Loucy (cell line): Measurements from ENCODE around the gene M1AP.

Experiments used
- H2AFZ ChIP-seq: fragments of 200-600 bp; sonication (generic); 2 replicates; pipeline ENCODE4 v1.6.0; 2016; ENCODE audit warnings: antibody characterized with exemption, mild to moderate bottlenecking, low read length, moderate library complexity
- H3F3A ChIP-seq: fragments of 200-600 bp; 2 replicates; pipeline ENCODE4 v1.6.0; 2016; ENCODE audit warnings: antibody characterized with exemption, low read depth, mild to moderate bottlenecking
- H3K27me3 ChIP-seq: fragments of 200-600 bp; sonication (generic); 2 replicates; pipeline ENCODE4 v1.6.1; 2014; ENCODE audit warnings: low read length, mild to moderate bottlenecking; ENCODE audit not compliant: insufficient read depth, poor library complexity, severe bottlenecking
- H3K36me3 ChIP-seq: fragments of 200-600 bp; sonication (generic); 2 replicates; pipeline ENCODE4 v1.6.1; 2016; ENCODE audit warnings: low read length; ENCODE audit not compliant: insufficient read depth
- H3K4me1 ChIP-seq: fragments of 200-600 bp; sonication (generic); 2 replicates; pipeline ENCODE4 v1.5.1; 2014; ENCODE audit warnings: low read length, mild to moderate bottlenecking; ENCODE audit not compliant: insufficient read depth, poor library complexity, severe bottlenecking
- H3K4me2 ChIP-seq: fragments of 200-600 bp; sonication (generic); 2 replicates; pipeline ENCODE4 v1.6.0; 2014; ENCODE audit warnings: antibody characterized with exemption, low read length, low read depth, mild to moderate bottlenecking; ENCODE audit not compliant: poor library complexity, severe bottlenecking
- H3K4me3 ChIP-seq: fragments of 200-600 bp; sonication (generic); 2 replicates; pipeline ENCODE4 v1.5.1; 2014; ENCODE audit warnings: low read length, mild to moderate bottlenecking, mixed read lengths; ENCODE audit not compliant: poor library complexity, severe bottlenecking
- H3K79me2 ChIP-seq: fragments of 200-600 bp; sonication (generic); 2 replicates; pipeline ENCODE4 v1.6.1; 2014; ENCODE audit warnings: low read length; ENCODE audit not compliant: insufficient read depth
- H3K9ac ChIP-seq: fragments of 200-600 bp; sonication (generic); 2 replicates; pipeline ENCODE4 v1.6.0; 2014; ENCODE audit warnings: mild to moderate bottlenecking, low read depth, low read length, moderate library complexity; ENCODE audit not compliant: poor library complexity, severe bottlenecking
- H3K9me2 ChIP-seq: fragments of 200-600 bp; sonication (generic); replicated peaks from 2 replicates; pipeline ENCODE4 v1.6.1; 2016; ENCODE audit warnings: low read depth, low read length, mixed read lengths
- H3K9me3 ChIP-seq: fragments of 200-600 bp; sonication (generic); 2 replicates; pipeline ENCODE4 v1.6.1; 2014; ENCODE audit warnings: mild to moderate bottlenecking, antibody characterized with exemption, low read length, low read depth; ENCODE audit not compliant: insufficient read depth
- H4K20me1 ChIP-seq: fragments of 200-600 bp; sonication (generic); 2 replicates; pipeline ENCODE4 v1.6.0; 2014; ENCODE audit warnings: antibody characterized with exemption, low read length, mild to moderate bottlenecking; ENCODE audit not compliant: insufficient read depth, poor library complexity, severe bottlenecking
- EZH2phosphoT487 ChIP-seq: fragments of 200-600 bp; IDR thresholded peaks from 2 replicates; pipeline ENCODE4 v1.6.1; 2018; ENCODE audit warnings: antibody characterized with exemption, mild to moderate bottlenecking, moderate library complexity, borderline replicate concordance
- TF ChIP-seq, protein P1 (sequence below): fragments of 200-600 bp; sonication (generic); conservative IDR thresholded peaks from 2 replicates; pipeline ENCODE4 v1.5.1; 2014; ENCODE audit warnings: mild to moderate bottlenecking, antibody characterized with exemption, low read length

M1AP gene

DNA sequence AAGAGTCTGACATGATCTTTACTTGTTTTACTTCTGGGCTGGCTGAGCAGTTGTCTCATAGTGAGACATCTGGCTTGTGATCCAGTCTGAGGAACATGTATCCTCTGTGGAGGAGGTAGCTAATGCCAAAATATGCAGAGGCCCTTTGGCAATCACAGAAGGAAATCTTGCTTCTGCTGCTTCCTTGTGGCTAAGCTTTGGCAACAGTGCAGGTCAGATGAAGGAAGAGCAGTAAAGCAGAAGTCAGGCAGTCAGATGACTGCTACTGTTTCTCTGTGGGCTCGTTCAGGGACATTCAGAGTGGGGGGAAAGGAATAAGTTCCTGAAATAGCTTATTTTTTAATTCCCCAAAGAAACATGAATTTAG is 71.3 kb downstream of the M1AP start:
- Histone ChIP-seq H3K27me3 (no peaks in the 10 kb centered on the region), H2AFZ (peak overlapping the region; percentile 83), H3K79me2 (no peaks in the 10 kb centered on the region), H3K4me3 (no peak overlapping the region), H3F3A (peaks cover 7% of the 10 kb centered on the region; the same call in 1 of the 2 replicates), H3K9me2 (no peaks in the 10 kb centered on the region), H3K4me1 (peaks cover 31% of the 10 kb centered on the region), H4K20me1 (no peaks in the 10 kb centered on the region), H3K36me3 (no peaks in the 10 kb centered on the region), H3K4me2 (peak overlapping the region; percentile 3), H3K9me3 (no peaks in the 10 kb centered on the region), H3K9ac (peak overlapping the region; percentile 12)
- TF ChIP-seq, protein P1, sequence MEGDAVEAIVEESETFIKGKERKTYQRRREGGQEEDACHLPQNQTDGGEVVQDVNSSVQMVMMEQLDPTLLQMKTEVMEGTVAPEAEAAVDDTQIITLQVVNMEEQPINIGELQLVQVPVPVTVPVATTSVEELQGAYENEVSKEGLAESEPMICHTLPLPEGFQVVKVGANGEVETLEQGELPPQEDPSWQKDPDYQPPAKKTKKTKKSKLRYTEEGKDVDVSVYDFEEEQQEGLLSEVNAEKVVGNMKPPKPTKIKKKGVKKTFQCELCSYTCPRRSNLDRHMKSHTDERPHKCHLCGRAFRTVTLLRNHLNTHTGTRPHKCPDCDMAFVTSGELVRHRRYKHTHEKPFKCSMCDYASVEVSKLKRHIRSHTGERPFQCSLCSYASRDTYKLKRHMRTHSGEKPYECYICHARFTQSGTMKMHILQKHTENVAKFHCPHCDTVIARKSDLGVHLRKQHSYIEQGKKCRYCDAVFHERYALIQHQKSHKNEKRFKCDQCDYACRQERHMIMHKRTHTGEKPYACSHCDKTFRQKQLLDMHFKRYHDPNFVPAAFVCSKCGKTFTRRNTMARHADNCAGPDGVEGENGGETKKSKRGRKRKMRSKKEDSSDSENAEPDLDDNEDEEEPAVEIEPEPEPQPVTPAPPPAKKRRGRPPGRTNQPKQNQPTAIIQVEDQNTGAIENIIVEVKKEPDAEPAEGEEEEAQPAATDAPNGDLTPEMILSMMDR, result no peak
- TF ChIP-seq EZH2phosphoT487, result no peak

DNA sequence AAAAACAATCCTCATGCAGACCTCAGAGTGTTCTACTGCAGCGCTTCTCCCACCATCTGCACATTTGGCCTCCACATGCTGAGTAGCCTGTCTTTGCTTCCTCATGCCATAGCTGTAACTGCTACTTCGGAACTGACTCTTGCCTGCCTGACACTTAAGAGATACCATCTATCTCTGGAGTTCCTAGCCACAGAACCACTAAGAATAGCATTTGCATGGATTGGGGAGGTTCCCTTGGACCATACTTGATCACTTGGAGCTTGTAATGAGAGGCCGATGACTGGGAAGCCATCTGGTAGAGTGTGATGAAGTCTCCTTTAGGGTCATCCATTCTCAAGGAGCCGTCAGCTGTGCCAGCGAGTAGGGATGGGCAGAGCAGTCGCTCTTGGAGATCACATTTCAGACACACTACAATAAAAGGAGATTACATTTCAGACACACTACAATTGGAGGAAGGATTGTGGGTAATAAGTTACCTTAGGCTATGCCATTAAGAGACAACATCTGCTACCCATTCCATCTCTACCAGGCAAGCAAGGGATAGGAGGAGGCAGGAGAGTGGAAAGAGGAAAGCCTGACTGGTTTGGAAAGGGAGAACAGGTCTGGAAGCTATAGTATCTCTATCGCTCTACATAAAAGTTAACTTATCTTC is 71.8 kb downstream of the M1AP start:
- peaks cover 31% of the 10 kb centered on the region for H3K4me1 ChIP-seq
- H3K36me3 ChIP-seq, result no peaks in the 10 kb centered on the region

DNA sequence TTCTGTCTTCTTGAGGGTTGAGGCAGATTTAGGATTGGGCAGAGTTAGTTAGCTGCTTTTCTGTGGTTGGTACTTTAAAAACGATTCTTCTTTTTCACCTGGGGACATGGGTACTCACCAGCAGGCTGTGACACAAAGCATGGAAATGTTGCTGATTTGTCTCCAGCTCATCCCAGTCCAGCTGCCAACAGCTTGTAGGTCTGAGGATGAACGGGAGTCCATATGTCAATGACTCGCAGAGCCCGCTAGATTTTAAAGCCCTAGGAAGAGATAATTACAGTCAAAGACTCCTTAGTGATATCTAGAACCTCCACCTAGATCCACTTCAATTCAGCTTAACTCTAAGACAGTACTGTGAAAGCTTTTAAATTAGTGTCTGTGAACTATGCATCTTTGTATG is 72.8 kb downstream of the M1AP start:
- no peaks in the 10 kb centered on the region for H3K9me3 ChIP-seq
- H3K27me3 ChIP-seq, result no peaks in the 10 kb centered on the region
- H3K4me1 ChIP-seq, result peaks cover 31% of the 10 kb centered on the region
- no peaks in the 10 kb centered on the region for H3K9me2 ChIP-seq
- no peak overlapping the region for H3K4me3 ChIP-seq
- peak overlapping the region; percentile 75 for H3K4me2 ChIP-seq
- TF ChIP-seq EZH2phosphoT487, result no peak
- TF ChIP-seq, protein P1, result no peak
- H2AFZ ChIP-seq, result no peak overlapping the region
- no peaks in the 10 kb centered on the region for H3K79me2 ChIP-seq
- H3K36me3 ChIP-seq, result no peaks in the 10 kb centered on the region
- peaks cover 7% of the 10 kb centered on the region; the same call in 1 of the 2 replicates for H3F3A ChIP-seq
- H4K20me1 ChIP-seq, result no peaks in the 10 kb centered on the region
- no peak overlapping the region for H3K9ac ChIP-seq

More for the DNA sequence above, 71.8 kb downstream of the M1AP start:
- H3K9me2 ChIP-seq, result no peaks in the 10 kb centered on the region
- H3F3A ChIP-seq, result peaks cover 7% of the 10 kb centered on the region; the same call in 1 of the 2 replicates
- no peaks in the 10 kb centered on the region for H3K9me3 ChIP-seq
- H3K4me2 ChIP-seq, result peak overlapping the region; percentile 3
- H3K9ac ChIP-seq, result no peak overlapping the region
- no peaks in the 10 kb centered on the region for H3K27me3 ChIP-seq
- H3K4me3 ChIP-seq, result no peak overlapping the region
- peak overlapping the region; percentile 83; the same call in 1 of the 2 replicates for H2AFZ ChIP-seq
- no peaks in the 10 kb centered on the region for H3K79me2 ChIP-seq
- no peaks in the 10 kb centered on the region for H4K20me1 ChIP-seq
- no peak for TF ChIP-seq EZH2phosphoT487
- TF ChIP-seq, protein P1, result no peak
